22Rv1 (cell line): ENCODE measurements around the gene TAL2.

Experiments used
- ZFX ChIP-seq: fragments of 450-650 bp; IDR thresholded peaks from 2 replicates; pipeline ENCODE4 v1.6.1; 2017; ENCODE audit warnings: antibody characterized with exemption, borderline replicate concordance
- TF ChIP-seq, protein P1 (sequence below): fragments of 450-650 bp; IDR thresholded peaks from 2 replicates; pipeline ENCODE4 v1.5.1; 2017; ENCODE audit warnings: mild to moderate bottlenecking

DNA sequence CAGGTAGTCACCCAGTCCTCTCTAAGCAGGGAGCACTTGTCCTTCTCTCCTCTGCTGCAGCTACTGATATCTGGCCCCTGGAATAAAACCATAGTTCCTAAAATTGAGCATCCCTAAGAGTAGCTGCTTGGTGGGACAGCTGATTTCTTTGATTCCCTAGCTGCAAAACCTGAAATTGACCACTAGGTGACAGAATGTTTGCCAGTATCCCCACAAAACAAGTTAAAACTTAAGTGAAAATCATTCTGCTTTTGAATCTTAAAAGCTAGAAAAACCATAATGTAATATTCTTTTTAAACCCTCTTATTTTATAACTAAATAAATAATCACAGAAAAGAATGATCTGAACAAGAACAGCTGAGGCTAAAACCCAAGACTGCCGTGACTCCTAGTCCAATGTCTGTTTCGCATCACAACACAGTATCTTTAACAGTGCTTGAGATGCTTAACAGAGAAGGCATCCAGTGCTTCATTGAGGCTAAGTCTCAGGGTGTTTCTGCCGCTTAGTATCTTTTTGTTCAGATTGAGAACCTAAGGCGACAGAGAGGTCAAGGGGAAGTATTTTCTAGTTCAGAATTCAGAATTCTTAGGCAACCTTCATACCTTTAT lies 24.4 kb upstream of the TAL2 start:
- TF ChIP-seq, protein P1, sequence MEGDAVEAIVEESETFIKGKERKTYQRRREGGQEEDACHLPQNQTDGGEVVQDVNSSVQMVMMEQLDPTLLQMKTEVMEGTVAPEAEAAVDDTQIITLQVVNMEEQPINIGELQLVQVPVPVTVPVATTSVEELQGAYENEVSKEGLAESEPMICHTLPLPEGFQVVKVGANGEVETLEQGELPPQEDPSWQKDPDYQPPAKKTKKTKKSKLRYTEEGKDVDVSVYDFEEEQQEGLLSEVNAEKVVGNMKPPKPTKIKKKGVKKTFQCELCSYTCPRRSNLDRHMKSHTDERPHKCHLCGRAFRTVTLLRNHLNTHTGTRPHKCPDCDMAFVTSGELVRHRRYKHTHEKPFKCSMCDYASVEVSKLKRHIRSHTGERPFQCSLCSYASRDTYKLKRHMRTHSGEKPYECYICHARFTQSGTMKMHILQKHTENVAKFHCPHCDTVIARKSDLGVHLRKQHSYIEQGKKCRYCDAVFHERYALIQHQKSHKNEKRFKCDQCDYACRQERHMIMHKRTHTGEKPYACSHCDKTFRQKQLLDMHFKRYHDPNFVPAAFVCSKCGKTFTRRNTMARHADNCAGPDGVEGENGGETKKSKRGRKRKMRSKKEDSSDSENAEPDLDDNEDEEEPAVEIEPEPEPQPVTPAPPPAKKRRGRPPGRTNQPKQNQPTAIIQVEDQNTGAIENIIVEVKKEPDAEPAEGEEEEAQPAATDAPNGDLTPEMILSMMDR = peak; percentile 44
- TF ChIP-seq ZFX = no peak
